ENCODE data around the gene CLCN4. TPM values are rescaled to one million over a fixed set of nuclear protein-coding genes. Genes with fewer than 3 reads are reported as not detected.

The CLCN4 gene
- total and polyA plus RNA-seq, 12 donors, result 1.2 to 13.9 (median 4.1) TPM

DNA sequence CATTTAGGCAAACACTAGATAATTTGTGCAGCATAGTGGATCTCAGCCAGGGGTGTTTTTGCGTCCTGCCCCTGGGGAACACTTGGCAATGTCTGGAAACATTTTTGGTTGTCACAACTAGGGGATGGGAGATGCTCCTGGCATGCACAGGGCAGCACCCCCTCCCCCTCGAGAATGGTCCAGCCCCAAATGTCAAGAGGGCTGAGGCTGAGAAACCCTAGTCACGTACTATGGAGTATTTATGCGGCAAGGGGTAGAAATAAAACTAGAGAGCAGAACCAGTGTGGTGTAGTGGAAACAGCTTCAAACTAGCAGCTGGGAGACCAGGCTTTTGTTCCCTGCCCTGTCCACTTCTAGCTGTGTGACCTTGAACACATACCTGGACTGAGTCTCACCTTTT lies 38.2 kb upstream of the CLCN4 start:
- Histone ChIP-seq H3K36me3 (replicated peaks in 1 of 2) (peaks cover 0 to 13% of the 10 kb centered on the region in 2 donors), H3K4me3 (no peak overlapping the region), H3K27me3 (no peaks in the 10 kb centered on the region), H3K9me3 (replicated peaks in 1 of 3) (no peaks in the 10 kb centered on the region), H3K4me1 (replicated peaks in 1 of 2) (peaks cover 0 to 5% of the 10 kb centered on the region in 2 donors), H3K27ac (peak overlapping the region in 1 of 5 donors; percentile 4)
- intact Hi-C loops (cut with DNase I), result loop anchor here (5.0 to 10.0 kb wide), 2 partner anchors 121 to 244 kb away; no protein-coding TSS in a partner anchor
- TF ChIP-seq POLR2A (IDR thresholded peaks at IDR 0.05), result no peak
- TF ChIP-seq, protein P1, sequence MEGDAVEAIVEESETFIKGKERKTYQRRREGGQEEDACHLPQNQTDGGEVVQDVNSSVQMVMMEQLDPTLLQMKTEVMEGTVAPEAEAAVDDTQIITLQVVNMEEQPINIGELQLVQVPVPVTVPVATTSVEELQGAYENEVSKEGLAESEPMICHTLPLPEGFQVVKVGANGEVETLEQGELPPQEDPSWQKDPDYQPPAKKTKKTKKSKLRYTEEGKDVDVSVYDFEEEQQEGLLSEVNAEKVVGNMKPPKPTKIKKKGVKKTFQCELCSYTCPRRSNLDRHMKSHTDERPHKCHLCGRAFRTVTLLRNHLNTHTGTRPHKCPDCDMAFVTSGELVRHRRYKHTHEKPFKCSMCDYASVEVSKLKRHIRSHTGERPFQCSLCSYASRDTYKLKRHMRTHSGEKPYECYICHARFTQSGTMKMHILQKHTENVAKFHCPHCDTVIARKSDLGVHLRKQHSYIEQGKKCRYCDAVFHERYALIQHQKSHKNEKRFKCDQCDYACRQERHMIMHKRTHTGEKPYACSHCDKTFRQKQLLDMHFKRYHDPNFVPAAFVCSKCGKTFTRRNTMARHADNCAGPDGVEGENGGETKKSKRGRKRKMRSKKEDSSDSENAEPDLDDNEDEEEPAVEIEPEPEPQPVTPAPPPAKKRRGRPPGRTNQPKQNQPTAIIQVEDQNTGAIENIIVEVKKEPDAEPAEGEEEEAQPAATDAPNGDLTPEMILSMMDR (IDR thresholded peaks at IDR 0.05), result no peak
- 89 to 100% (median 90%) methylated on average over 1 to 4 of the region's 4 CpGs for WGBS, 4 donors
- no peak for DNase-seq

DNA sequence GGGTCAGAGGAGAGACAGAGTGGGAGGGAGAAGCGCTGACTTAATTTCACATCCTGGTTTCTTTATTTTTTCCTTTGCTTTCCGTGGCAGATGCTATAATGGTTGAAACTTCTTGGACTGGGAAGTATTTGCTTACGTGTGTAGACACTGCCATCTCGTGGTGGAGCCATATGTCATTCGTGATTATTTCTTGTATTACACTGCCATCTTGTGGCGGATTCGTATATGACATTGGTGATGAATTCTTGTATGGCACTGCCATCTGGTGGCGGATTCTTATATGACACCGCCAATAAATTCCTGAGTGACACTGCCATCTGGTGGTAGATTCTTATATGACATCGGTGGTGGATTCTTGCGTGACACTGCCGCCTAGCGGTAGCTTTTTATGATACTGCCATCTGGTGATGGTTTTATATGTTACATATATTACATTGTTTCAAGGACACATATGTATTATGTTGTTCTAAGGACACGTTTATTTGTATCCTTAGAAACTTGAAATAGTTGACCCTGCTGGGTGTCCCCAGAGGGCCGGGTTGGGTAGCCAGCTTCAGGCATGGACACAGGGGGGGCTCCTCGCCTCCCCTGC lies 37.3 kb upstream of the CLCN4 start:
- peaks cover 0 to 5% of the 10 kb centered on the region in 2 donors for H3K4me1 ChIP-seq (replicated peaks in 1 of 2)
- intact Hi-C loops (cut with DNase I), result loop anchor here (5.0 to 10.0 kb wide), 2 partner anchors 122 to 245 kb away; no protein-coding TSS in a partner anchor
- H3K36me3 ChIP-seq (replicated peaks in 1 of 2), result peaks cover 0 to 17% of the 10 kb centered on the region in 2 donors
- DNase-seq, result peak; percentile 72 to 91 (median 83)
- WGBS, 4 donors, result 5 to 16% (median 15%) methylated on average over 15 to 16 of the region's 16 CpGs
- no peaks in the 10 kb centered on the region for H3K9me3 ChIP-seq (replicated peaks in 1 of 3)
- H3K27ac ChIP-seq, result peak overlapping the region in 1 of 5 donors; percentile 22
- no peaks in the 10 kb centered on the region for H3K27me3 ChIP-seq
- TF ChIP-seq, protein P1 (IDR thresholded peaks at IDR 0.05), result peak; percentile 100
- TF ChIP-seq POLR2A (IDR thresholded peaks at IDR 0.05), result peak in 1 of 2 donors; percentile 40
- H3K4me3 ChIP-seq, result no peak overlapping the region

DNA sequence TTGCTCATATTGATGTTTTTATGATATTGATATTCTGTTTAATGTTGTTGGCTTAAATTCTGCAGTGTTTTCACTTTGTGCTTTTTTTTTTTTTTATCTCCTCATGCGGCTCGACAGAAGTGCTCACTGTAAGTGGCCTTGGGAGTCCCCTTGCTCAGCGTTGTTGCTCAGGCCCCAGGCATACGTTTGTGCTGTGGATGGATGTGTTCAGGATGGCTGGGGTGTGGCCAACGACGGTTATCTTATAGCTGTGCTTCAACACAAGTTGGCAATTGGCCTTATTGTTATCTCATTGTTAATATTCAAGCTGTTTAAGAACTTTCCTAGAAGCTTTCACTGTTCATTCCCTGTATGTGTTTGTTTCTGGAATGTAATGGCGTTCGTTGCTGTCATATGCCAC lies 36.4 kb upstream of the CLCN4 start:
- H3K36me3 ChIP-seq (replicated peaks in 1 of 2), result peaks cover 0 to 19% of the 10 kb centered on the region in 2 donors
- H3K27ac ChIP-seq, result no peak overlapping the region
- no peaks in the 10 kb centered on the region for H3K9me3 ChIP-seq (replicated peaks in 1 of 3)
- H3K4me3 ChIP-seq, result no peak overlapping the region
- intact Hi-C loops (cut with DNase I), result loop anchor here in 1 of 2 donors (10.0 kb wide), 1 partner anchor 236 kb away; no protein-coding TSS in a partner anchor
- no peaks in the 10 kb centered on the region for H3K27me3 ChIP-seq
- peaks cover 0 to 5% of the 10 kb centered on the region in 2 donors for H3K4me1 ChIP-seq (replicated peaks in 1 of 2)
- no peak for TF ChIP-seq POLR2A (IDR thresholded peaks at IDR 0.05)
- 49 to 75% (median 62%) methylated on average over 7 to 8 of the region's 8 CpGs for WGBS, 4 donors
- peak in 2 of 7 donors; percentile 31 to 34 for DNase-seq

DNA sequence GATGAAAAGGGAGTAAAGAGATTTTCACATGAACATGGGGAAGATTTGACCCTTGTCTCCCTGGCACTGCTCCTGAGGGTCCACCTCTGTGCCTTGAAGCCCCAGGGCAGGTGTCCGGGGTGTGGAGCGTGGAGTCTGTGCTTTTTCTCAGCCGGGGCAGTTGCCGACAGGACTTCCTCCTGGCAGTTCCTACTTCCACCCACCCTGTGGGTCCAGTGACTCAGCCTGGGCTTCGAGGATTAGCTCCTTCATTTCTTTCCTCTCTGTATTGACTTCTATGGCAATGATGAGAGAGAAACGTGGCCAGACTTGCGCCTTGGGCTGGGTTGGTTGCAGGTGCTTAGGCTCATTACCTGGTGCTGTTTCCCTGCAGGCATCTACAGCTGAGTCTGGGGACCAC lies 35.9 kb upstream of the CLCN4 start:
- Histone ChIP-seq H3K27ac (peak overlapping the region in 1 of 5 donors; percentile 13), H3K4me3 (no peak overlapping the region), H3K27me3 (no peaks in the 10 kb centered on the region), H3K36me3 (replicated peaks in 1 of 2) (peaks cover 0 to 19% of the 10 kb centered on the region in 2 donors), H3K9me3 (replicated peaks in 1 of 3) (no peaks in the 10 kb centered on the region), H3K4me1 (replicated peaks in 1 of 2) (peaks cover 0 to 5% of the 10 kb centered on the region in 2 donors)
- intact Hi-C loops (cut with DNase I), result loop anchor here in 1 of 2 donors (10.0 kb wide), 1 partner anchor 236 kb away; no protein-coding TSS in a partner anchor
- WGBS, 4 donors, result 62 to 88% (median 67%) methylated on average over 7 of the region's 7 CpGs
- DNase-seq, result peak in 1 of 7 donors; percentile 15
- TF ChIP-seq POLR2A (IDR thresholded peaks at IDR 0.05), result no peak
- TF ChIP-seq, protein P1 (IDR thresholded peaks at IDR 0.05), result no peak

All from adrenal gland (tissue), 12 donors.